HG02588 (cell line): ENCODE measurements around the gene PLEKHM2.

Source experiments
- ATAC-seq: cut with Tn5 transposase; IDR thresholded peaks from one replicate; pipeline ENCODE4 v1.9.1; 2021; ENCODE audit warnings: mild to moderate bottlenecking, moderate library complexity; ENCODE audit not compliant: unreplicated experiment

The PLEKHM2 gene

GRCh38 chr1:15737324-15738319 lies 53.5 kb downstream of the PLEKHM2 start:
- no peak for ATAC-seq

GRCh38 chr1:15738416-15739113 lies 54.4 kb downstream of the PLEKHM2 start:
- ATAC-seq, result no peak

GRCh38 chr1:15739259-15739658 lies 55.1 kb downstream of the PLEKHM2 start:
- no peak for ATAC-seq

DNA sequence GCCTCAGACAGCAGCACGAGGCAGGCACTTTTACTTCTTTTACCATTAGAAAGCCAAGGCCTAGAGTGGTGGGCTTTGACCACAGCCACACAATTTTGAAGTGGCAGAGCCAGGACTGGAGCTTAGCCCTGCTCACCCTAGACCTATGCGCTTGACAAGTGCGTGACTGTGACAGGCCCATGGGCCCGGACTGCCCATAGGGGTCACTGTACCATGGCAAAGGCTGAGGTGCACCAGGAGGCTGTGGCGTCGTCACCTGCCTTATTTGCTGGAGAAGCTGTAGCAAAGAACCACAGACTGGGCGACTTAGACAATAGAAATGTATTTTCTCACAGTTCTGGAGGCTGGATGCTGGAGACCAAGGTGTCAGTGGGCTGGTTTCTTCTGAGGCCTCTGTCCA lies 55.6 kb downstream of the PLEKHM2 start:
- no peak for ATAC-seq

DNA sequence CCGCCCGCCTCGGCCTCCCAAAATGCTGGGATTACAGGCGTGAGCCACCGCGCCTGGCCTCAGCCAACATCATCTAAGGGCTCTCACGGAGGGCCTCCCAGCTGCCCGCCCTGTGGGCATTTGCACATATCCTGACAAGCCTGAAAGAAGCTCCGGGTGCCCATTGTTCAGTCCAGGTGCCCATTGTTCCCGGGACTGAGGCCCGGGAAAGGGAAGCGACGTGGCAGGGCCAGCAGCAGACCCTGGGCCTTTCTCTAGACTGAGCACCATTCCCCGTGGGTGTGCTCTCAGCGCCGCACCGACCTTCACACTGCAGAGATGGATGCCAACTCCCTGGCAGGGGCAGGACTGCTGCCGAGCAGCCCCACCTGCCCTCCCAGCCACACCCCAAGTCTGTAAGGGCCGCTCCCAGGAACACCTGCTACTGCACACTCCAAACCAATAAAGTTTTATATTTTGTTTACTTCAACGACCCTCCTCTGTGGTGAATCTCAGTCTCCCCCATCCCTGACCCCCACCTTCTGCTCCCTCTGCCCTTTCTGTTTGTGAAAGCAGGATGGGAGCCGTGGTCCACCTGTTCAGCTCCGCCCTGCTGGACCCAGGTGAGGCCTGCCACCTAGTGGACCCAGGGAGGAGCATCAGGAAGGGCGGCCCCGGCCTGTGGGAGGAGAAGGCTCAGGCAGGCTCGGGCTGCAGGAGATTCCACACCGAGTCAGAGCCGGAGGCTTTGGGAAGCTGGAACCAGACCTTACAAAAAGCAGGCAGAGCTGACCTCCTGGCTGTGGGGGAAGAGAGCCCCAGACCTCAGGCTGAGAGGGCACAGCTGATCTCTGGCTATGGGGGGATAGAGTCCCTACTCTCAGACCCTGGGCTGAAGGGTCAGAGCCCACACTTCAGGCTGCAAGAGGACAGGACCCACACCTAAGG lies 57.1 kb downstream of the PLEKHM2 start:
- ATAC-seq, result peak; percentile 61

DNA sequence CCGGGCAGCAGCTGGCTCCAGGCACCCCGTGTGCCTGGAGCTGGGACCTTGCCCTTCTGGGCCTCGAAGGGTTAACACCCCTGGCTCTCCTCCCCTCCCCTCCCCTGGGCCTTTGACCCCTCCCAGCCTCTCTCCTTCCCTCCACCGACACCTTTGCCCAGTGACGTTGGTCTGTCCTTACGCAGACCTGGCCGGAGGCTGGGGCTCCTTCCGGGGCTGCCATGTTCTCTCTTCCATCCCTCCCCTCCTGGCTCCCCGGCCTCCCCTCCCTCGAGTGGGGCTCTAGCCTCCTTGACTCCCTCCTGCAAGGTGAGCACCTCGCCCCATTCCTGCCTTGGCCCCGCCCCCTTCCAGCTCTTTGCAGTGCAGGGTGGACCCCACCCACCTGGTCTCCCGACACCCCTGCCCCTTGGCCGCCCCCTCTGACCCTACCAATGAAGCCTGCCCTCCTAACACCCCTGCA lies 58.2 kb downstream of the PLEKHM2 start, which contains the start of gene TMEM82:
TSS of gene TMEM82 (plus strand) at position 161 of the 463 bp plus-strand sequence. CDS start at position 222, 61 bp downstream.
- ATAC-seq, result no peak

DNA sequence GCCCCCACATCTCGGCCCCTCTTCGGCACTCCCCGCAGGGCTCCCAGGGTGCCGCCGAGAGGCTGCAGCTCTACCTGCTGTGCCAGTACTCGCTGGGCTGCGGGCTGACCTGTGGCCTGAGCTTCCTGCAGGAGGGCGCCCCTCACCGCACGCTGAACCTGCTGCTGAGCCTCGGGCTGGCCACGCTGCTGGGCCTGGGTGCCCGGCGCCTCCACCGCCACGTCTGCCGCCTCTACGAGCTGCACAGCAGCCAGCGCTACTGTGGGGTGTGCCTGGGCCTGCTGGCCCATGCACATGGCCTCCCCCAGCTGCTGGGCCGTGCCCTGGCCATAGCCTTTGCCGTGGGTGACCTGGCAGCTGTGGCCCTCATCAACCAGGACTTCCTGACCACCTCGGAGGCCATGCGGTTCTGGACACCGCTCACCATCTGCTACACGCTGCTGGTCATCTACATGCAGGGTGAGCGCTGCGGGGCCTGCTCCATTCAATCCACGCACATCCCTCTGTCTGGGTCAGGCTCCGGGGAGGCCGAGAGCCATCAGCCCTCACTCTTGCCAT lies 60.1 kb downstream of the PLEKHM2 start:
- ATAC-seq, result no peak

GRCh38 chr1:15747378-15747777 lies 63.3 kb downstream of the PLEKHM2 start:
- ATAC-seq, result no peak

- no peak for ATAC-seq
Observed at GRCh38 chr1:15748264-15748663, 64.1 kb downstream of the PLEKHM2 start.

DNA sequence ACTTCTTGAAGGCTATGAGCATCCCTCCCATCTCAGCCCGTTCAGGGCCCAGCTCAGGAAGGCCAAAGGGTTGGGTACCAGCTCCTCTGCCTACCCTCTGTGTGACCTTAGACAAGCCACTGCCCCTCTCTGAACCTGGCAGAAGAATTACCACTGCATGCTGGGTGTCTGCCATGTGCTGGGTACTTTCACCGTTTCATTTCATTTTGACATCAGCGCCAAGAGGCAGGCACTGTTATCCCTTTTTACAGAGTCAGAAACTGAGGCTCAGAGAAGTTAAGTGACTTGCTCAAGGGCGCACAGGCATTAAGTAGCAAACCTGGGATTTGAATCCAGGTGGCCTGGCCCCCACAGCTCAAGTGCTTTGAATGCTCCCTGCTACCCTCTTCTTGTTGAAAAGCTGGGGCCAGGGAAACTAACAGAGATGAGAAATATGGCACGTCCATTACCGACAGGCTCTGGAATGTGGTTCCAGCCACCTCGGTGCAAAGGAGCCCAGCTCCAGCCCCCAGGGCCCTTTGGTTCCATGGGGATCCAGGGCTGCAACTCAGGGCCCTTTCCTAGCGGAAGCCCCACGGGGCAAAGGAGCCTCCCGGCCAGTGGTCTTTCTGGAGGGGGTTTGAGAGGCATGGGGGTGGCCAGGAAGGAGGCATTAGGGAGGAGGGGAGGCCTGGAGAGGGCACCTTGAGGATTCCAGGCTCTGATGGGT lies 64.7 kb downstream of the PLEKHM2 start:
- ATAC-seq, result no peak

- ATAC-seq, result no peak
Observed at GRCh38 chr1:15749399-15750291, 65.5 kb downstream of the PLEKHM2 start.

GRCh38 chr1:15750924-15751323 lies 66.8 kb downstream of the PLEKHM2 start:
- no peak for ATAC-seq

GRCh38 chr1:15751717-15752116 lies 67.6 kb downstream of the PLEKHM2 start:
- no peak for ATAC-seq

- ATAC-seq, result no peak
Observed at GRCh38 chr1:15753776-15754175, 69.7 kb downstream of the PLEKHM2 start.

GRCh38 chr1:15755021-15755645 lies 71.0 kb downstream of the PLEKHM2 start:
- no peak for ATAC-seq

DNA sequence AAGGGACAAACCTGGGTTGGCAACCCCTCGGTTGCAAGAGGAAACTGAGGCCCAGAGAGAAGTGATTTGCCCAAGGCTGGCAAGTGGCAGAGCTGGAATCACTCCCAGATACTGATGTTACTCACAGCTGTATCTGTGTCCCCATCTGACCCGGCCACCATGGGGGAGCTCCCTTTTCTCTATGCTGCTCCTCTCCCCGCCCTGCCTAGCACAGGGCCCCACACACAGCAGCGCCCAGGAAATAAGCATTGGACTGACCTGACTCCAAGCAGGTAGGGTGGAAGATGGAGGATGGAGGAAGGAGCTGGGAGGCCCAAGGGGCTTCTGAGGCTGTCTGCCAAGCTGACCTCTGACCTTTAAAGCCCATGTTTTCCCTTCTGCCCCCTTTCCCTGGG lies 71.5 kb downstream of the PLEKHM2 start:
- no peak for ATAC-seq

DNA sequence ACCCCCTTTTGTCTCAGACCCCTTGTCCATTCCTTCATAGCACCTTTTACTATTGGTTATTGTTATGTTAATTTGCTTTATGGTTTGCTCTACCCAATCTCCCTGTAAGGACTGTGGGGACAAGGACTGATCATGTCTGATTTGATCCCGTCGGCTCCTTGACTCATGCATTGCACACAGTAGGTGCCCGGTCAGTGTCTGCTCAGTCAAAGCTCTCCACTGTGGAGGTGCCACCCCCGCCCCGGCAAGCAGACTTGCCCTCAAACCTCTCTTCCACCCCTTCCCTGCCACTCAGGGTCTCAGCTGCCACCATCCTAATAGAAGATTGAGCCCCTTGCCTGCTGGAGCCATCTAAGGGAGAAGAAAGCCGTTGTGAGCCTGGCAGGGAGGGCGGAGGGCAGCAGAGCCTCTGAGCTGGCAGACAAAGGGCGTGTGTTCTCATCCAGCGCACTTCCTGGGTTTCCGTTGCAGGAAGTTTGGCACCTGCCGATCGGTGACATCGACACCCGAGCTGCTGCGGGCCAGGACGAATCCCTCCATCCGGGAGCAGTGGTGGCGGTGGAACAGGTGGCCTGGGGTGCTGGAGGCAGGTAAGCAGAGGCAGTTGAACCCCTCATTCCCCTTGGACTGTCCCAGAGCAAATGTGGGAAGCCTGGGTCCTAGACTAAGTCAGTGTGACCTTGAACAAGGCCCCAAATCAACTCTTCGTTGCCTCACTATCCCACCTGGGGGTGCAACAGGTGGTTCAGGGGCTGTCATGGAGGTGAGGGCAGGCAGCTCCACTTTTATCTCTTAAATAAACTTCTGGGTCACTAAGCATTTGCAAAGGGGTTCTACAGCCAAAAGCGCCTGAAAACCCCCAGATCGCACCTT lies 72.3 kb downstream of the PLEKHM2 start:
- no peak for ATAC-seq
